ENCODE results near the gene HSPBAP1. TPM values are rescaled to one million over a fixed set of nuclear protein-coding genes. Genes with fewer than 3 reads are reported as not detected.
"Not testable (repeated sequence)": the region's sequence is repeated elsewhere in the genome, so short reads cannot be mapped to it uniquely, and the experiment has no call there.

The HSPBAP1 gene
- total RNA-seq, 2 experiments from 2014 or later: 3.9 to 4.4 TPM

GRCh38 chr3:122732682-122733525, 60.7 kb downstream of the HSPBAP1 start:
- peaks cover 35% of the 10 kb centered on the region for H3K36me3 Mint-ChIP-seq (ENCODE audit: low read depth)

DNA sequence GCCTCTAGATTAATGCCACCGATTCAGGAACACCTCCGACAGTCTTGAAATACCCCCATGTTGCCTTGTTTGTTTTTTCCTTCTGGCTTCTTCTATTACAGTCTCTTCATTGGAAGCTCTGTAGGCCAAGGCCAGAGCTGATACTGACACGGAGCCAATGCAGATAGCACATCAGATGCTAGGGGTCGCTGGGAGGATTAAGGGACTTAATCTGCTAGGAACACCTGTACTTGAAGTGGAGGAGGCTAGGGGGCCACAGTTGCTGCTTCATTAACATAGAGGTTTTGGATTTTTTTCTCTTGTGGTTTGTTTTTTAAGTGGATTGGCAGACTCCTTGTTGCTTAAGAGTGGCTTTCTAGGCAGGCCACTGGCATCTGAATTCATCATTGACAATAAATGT, 63.4 kb downstream of the HSPBAP1 start:
- Mint-ChIP-seq H3K36me3 (ENCODE audit: low read depth) (peaks cover 48% of the 10 kb centered on the region), H3K27me3 (no peaks in the 10 kb centered on the region), H3K27ac (no peak overlapping the region), H3K4me1 (no peaks in the 10 kb centered on the region), H3K4me3 (no peak overlapping the region), H3K9me3 (ENCODE audit: low read depth) (peaks cover 4% of the 10 kb centered on the region)
- ATAC-seq (no peak), DNase-seq (no peak)
- intact Hi-C loops (cut with DNase I, micrococcal nuclease): no loop called here
- CTCF ChIA-PET: no interaction called here
- POLR2A ChIA-PET: no interaction called here

More at GRCh38 chr3:122732682-122733525, 60.7 kb downstream of the HSPBAP1 start:
- H3K9me3 Mint-ChIP-seq (ENCODE audit: low read depth); H3K4me3 Mint-ChIP-seq; DNase-seq; intact Hi-C loops (cut with DNase I, micrococcal nuclease); H3K4me1 Mint-ChIP-seq; H3K27me3 Mint-ChIP-seq; ATAC-seq; H3K27ac Mint-ChIP-seq: not testable (repeated sequence)
- ChIA-PET CTCF (interaction anchor here (0.6 kb wide), 1 partner anchor 54 kb away, joined by 3 read pairs; no protein-coding TSS in a partner anchor), POLR2A (interaction anchor here (0.6 kb wide), 1 partner anchor 300 kb away, joined by 10 read pairs; no protein-coding TSS in a partner anchor)

GRCh38 chr3:122728756-122729514, 64.7 kb downstream of the HSPBAP1 start:
- no peak overlapping the region for H3K27ac Mint-ChIP-seq
- H3K27me3 Mint-ChIP-seq: no peaks in the 10 kb centered on the region
- H3K4me1 Mint-ChIP-seq: no peaks in the 10 kb centered on the region
- POLR2A ChIA-PET: no interaction called here
- H3K9me3 Mint-ChIP-seq (ENCODE audit: low read depth): peaks cover 4% of the 10 kb centered on the region
- intact Hi-C loops (cut with DNase I, micrococcal nuclease): no loop called here
- no peak overlapping the region for H3K4me3 Mint-ChIP-seq
- H3K36me3 Mint-ChIP-seq (ENCODE audit: low read depth): peaks cover 50% of the 10 kb centered on the region
- no peak for ATAC-seq
- CTCF ChIA-PET: interaction anchor here (0.7 kb wide), 1 partner anchor 20 kb away, joined by 3 read pairs; no protein-coding TSS in a partner anchor
- DNase-seq: no peak

DNA sequence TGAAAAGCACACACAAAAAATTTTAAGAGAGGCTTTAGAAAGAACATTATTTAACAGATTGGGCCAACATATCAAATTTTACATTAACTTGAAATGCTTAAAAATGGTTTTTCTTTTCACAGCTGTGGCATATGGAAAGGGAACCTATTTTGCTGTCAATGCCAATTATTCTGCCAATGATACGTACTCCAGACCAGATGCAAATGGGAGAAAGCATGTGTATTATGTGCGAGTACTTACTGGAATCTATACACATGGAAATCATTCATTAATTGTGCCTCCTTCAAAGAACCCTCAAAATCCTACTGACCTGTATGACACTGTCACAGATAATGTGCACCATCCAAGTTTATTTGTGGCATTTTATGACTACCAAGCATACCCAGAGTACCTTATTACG, 65.4 kb downstream of the HSPBAP1 start:
- Mint-ChIP-seq H3K4me3 (no peak overlapping the region), H3K9me3 (ENCODE audit: low read depth) (peaks cover 4% of the 10 kb centered on the region), H3K4me1 (no peaks in the 10 kb centered on the region), H3K27me3 (no peaks in the 10 kb centered on the region), H3K27ac (no peak overlapping the region), H3K36me3 (ENCODE audit: low read depth) (peaks cover 51% of the 10 kb centered on the region)
- intact Hi-C loops (cut with DNase I, micrococcal nuclease): no loop called here
- DNase-seq (no peak), ATAC-seq (no peak)
- ChIA-PET CTCF (no interaction called here), POLR2A (no interaction called here)

- no peak for DNase-seq
- Mint-ChIP-seq H3K27me3 (no peaks in the 10 kb centered on the region), H3K36me3 (ENCODE audit: low read depth) (peaks cover 51% of the 10 kb centered on the region), H3K27ac (no peak overlapping the region), H3K9me3 (ENCODE audit: low read depth) (peaks cover 4% of the 10 kb centered on the region), H3K4me1 (no peaks in the 10 kb centered on the region), H3K4me3 (no peak overlapping the region)
- no peak for ATAC-seq
- POLR2A ChIA-PET: no interaction called here
- intact Hi-C loops (cut with DNase I, micrococcal nuclease): no loop called here
- CTCF ChIA-PET: interaction anchor here (0.7 kb wide), 1 partner anchor 335 kb away, joined by 3 read pairs; no protein-coding TSS in a partner anchor
Measured at GRCh38 chr3:122727766-122728165, 65.9 kb downstream of the HSPBAP1 start.

DNA sequence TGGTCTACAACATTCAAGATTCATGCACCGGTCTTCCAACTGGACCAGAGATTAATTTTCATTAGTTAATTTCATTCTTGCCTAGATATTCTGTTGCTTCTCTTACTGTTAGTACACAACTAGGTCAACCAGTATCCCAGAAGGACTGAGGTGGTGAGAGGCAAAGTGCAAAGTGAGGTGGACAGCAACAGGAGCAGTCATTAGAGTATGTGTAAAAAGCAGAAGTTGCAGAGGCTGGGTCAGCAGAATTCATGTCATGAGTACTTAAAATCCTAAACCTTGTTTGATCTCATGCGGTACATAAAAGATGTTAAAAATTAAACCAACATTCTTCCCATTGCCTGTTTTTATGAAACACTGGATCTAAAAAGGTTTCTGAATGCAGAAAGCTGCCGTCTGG, 66.3 kb downstream of the HSPBAP1 start:
- POLR2A ChIA-PET: no interaction called here
- Mint-ChIP-seq H3K4me3 (no peak overlapping the region), H3K4me1 (no peaks in the 10 kb centered on the region), H3K27me3 (no peaks in the 10 kb centered on the region), H3K36me3 (ENCODE audit: low read depth) (peaks cover 52% of the 10 kb centered on the region), H3K27ac (no peak overlapping the region), H3K9me3 (ENCODE audit: low read depth) (peaks cover 4% of the 10 kb centered on the region)
- ATAC-seq (no peak), DNase-seq (no peak)
- intact Hi-C loops (cut with DNase I, micrococcal nuclease): no loop called here
- CTCF ChIA-PET: interaction anchor here (0.7 kb wide), 1 partner anchor 334 kb away, joined by 3 read pairs; no protein-coding TSS in a partner anchor

DNA sequence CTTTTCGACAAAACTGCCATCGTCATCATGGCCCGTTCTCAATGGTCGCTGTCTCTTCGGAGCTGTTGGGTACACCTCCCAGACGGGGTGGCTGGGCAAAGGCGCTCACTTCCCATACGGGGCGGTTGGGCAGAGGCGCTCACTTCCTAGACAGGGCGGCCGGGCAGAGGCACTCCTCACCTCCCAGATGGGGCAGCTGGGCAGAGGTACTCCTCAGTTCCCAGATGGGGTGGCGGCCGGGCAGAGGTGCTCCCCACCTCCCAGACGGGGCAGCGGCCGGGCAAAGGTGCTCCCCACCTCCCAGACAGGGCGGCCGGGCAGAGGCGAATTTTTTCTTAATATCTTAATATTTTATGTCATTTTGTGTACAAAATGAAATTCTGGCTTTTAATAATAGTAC, 68.5 kb downstream of the HSPBAP1 start:
- intact Hi-C loops (cut with DNase I, micrococcal nuclease): no loop called here

DNA sequence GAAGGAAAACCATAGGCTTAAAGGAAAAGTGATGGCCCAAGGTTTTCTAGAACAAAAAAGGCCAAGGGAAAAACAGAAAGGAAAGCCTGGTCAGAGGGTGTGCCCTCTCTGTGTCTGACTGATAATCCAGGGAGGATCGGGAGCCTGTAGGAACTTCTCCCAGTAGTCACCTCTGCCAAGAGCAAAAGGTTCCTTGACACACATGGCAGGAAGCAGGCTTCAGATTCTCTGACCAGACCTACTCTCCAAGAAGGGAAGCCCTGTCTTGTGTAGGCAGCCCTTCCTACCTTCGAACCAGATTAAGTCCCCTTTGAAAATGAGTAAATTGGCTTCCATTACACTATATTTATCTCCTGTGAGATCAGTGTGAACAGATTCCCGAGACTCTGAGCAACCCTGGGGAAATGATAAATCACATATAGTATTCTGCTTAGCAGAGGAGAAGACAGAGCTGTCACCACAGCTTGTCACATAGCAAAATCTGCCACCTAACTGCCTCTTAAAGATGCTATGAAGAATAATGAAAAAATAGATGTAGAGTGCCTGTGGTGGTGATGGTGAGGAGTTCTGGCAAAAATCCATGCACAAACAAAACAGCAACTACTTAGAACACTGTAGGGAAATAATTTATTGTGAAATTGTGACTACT, 74.2 kb downstream of the HSPBAP1 start:
- ChIA-PET CTCF (no interaction called here), POLR2A (no interaction called here)
- DNase-seq: no peak

More for the DNA sequence above, 68.5 kb downstream of the HSPBAP1 start:
- ChIA-PET CTCF (no interaction called here), POLR2A (no interaction called here)
- ATAC-seq (no peak), DNase-seq (no peak)
- peaks cover 57% of the 10 kb centered on the region for H3K36me3 Mint-ChIP-seq (ENCODE audit: low read depth)
- peaks cover 4% of the 10 kb centered on the region for H3K9me3 Mint-ChIP-seq (ENCODE audit: low read depth)
- no peak overlapping the region for H3K4me3 Mint-ChIP-seq
- no peaks in the 10 kb centered on the region for H3K27me3 Mint-ChIP-seq
- H3K27ac Mint-ChIP-seq: no peak overlapping the region
- no peaks in the 10 kb centered on the region for H3K4me1 Mint-ChIP-seq

GRCh38 chr3:122716667-122717066, 77.0 kb downstream of the HSPBAP1 start:
- Mint-ChIP-seq H3K27me3 (no peaks in the 10 kb centered on the region), H3K36me3 (ENCODE audit: low read depth) (peaks cover 62% of the 10 kb centered on the region), H3K4me1 (peaks cover 3% of the 10 kb centered on the region), H3K27ac (no peak overlapping the region), H3K4me3 (no peak overlapping the region), H3K9me3 (ENCODE audit: low read depth) (no peaks in the 10 kb centered on the region)
- ATAC-seq: no peak
- POLR2A ChIA-PET: no interaction called here
- DNase-seq: no peak
- CTCF ChIA-PET: interaction anchor here (0.6 kb wide), 1 partner anchor 344 kb away, joined by 3 read pairs; no protein-coding TSS in a partner anchor
- intact Hi-C loops (cut with DNase I, micrococcal nuclease): no loop called here

More for the DNA sequence above, 74.2 kb downstream of the HSPBAP1 start:
- no peaks in the 10 kb centered on the region for H3K4me1 Mint-ChIP-seq
- ATAC-seq: no peak
- no peaks in the 10 kb centered on the region for H3K27me3 Mint-ChIP-seq
- peaks cover 59% of the 10 kb centered on the region for H3K36me3 Mint-ChIP-seq (ENCODE audit: low read depth)
- intact Hi-C loops (cut with DNase I, micrococcal nuclease): no loop called here
- no peak overlapping the region for H3K4me3 Mint-ChIP-seq
- H3K9me3 Mint-ChIP-seq (ENCODE audit: low read depth): no peaks in the 10 kb centered on the region
- H3K27ac Mint-ChIP-seq: no peak overlapping the region

- Mint-ChIP-seq H3K27me3 (no peaks in the 10 kb centered on the region), H3K36me3 (ENCODE audit: low read depth) (peaks cover 67% of the 10 kb centered on the region), H3K4me3 (no peak overlapping the region), H3K27ac (no peak overlapping the region), H3K9me3 (ENCODE audit: low read depth) (no peaks in the 10 kb centered on the region), H3K4me1 (peaks cover 17% of the 10 kb centered on the region)
- ChIA-PET POLR2A (interaction anchor here (0.7 kb wide), 1 partner anchor 140 kb away, joined by 5 read pairs; no protein-coding TSS in a partner anchor), CTCF (no interaction called here)
- no peak for ATAC-seq
- no peak for DNase-seq
- intact Hi-C loops (cut with DNase I, micrococcal nuclease): no loop called here
Measured at GRCh38 chr3:122714273-122714672, 79.4 kb downstream of the HSPBAP1 start.

GRCh38 chr3:122710616-122711251, 82.9 kb downstream of the HSPBAP1 start:
- ATAC-seq; intact Hi-C loops (cut with DNase I, micrococcal nuclease): not testable (repeated sequence)
- peaks cover 75% of the 10 kb centered on the region for H3K36me3 Mint-ChIP-seq (ENCODE audit: low read depth)

More at GRCh38 chr3:122710616-122711251, 82.9 kb downstream of the HSPBAP1 start:
- POLR2A ChIA-PET; DNase-seq; H3K4me3 Mint-ChIP-seq; H3K9me3 Mint-ChIP-seq (ENCODE audit: low read depth); H3K27me3 Mint-ChIP-seq; H3K27ac Mint-ChIP-seq: not testable (repeated sequence)
- CTCF ChIA-PET: interaction anchor here (0.8 kb wide), 1 partner anchor 31 kb away, joined by 4 read pairs; no protein-coding TSS in a partner anchor
- peaks cover 17% of the 10 kb centered on the region for H3K4me1 Mint-ChIP-seq
